ENCODE data around the gene KSR1. TPM values are rescaled to one million over a fixed set of nuclear protein-coding genes. Genes with fewer than 3 reads are reported as not detected.
A peak's percentile ranks its signal among the peaks of the same experiment; 100 is the strongest.

Gene KSR1
- total RNA-seq, 2 experiments from 2014 or later = 179 to 189 TPM

DNA sequence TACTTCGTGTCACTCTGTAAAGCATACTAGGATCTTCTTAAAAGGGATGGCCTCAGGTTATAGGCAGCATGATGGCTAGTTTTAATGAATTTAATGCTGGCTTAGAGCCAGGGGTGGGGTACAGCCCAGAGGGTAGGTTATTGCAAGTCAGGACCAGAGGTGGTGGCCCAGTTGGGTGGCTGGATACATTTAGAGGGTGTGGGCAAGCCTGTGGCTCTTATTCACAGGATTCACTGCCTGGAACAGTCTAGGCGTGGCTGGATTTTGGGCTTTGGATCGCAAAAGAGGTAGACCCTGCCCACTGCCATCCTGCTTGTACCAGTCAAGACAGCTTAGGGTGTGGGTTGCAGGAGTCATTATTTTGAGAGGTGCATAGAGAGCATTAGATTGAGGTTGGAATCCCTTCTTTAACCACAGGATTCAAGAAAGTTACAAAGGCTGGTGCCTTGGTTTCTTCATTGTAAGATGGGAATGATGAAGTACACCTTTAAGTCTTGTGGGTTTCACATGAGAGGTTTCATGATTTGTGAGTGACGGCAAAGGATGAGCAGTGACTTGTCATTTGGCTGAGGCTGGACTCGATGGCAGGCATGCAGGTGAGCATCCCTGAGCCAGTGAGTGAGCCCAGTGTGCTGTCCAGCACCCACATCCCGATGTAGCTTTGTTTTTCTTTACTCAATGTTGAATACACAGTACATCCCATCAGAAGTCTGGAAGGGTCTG lies 85.2 kb downstream of the KSR1 start:
- peak overlapping the region; percentile 11 for H3K27ac Mint-ChIP-seq
- CTCF ChIA-PET = interaction anchor here (0.6 to 1.3 kb wide), 2 partner anchors 37 to 68 kb away, joined by 3 read pairs; no protein-coding TSS in a partner anchor
- no peak for DNase-seq
- no peak overlapping the region for H3K4me3 Mint-ChIP-seq
- H3K36me3 Mint-ChIP-seq (ENCODE audit: low read depth) = peaks cover 5% of the 10 kb centered on the region
- no peaks in the 10 kb centered on the region for H3K27me3 Mint-ChIP-seq (ENCODE audit: low read depth)
- H3K9me3 Mint-ChIP-seq = no peaks in the 10 kb centered on the region
- peaks cover 82% of the 10 kb centered on the region for H3K4me1 Mint-ChIP-seq (ENCODE audit: low read depth)
- intact Hi-C loops (cut with micrococcal nuclease) = loop anchor here (5.0 to 10.0 kb wide), 2 partner anchors 154 to 503 kb away; partner anchors contain the start of gene NLK

DNA sequence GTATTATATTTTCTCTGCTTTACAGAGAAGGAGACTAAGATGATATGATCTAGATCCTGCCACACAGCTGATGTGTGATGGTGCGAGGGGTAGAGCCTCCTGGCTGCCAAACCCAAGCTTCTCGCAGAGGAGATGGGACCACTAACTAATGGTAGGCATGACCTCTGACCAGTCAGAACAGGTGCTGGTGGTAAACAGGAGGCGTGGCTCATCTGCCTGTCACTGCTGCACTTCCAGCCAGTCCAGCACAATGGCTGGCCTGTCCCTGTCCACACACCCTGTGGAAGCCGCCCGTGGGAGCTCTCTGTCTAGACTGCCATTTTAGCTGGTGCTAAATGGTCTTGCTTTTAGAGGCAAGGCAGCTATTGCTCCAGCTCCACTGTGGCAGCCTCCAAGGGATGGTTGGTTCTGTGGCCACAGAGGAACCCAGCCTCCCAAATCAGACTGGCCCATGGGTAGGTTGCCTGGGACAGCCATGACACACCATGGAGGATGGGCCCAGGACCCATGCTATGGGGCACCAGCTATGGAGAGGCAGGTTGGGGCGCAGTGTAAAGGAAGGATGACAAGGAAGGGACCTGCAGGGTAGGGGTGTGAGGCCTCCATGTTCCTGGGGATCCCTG lies 86.7 kb downstream of the KSR1 start:
- intact Hi-C loops (cut with micrococcal nuclease) = loop anchor here (5.0 to 10.0 kb wide), 2 partner anchors 156 to 502 kb away; partner anchors contain the start of gene NLK
- H3K27me3 Mint-ChIP-seq (ENCODE audit: low read depth) = no peaks in the 10 kb centered on the region
- H3K4me1 Mint-ChIP-seq (ENCODE audit: low read depth) = peaks cover 86% of the 10 kb centered on the region
- H3K9me3 Mint-ChIP-seq = no peaks in the 10 kb centered on the region
- peak overlapping the region; percentile 96 for H3K27ac Mint-ChIP-seq
- H3K4me3 Mint-ChIP-seq = no peak overlapping the region
- peaks cover 5% of the 10 kb centered on the region for H3K36me3 Mint-ChIP-seq (ENCODE audit: low read depth)
- CTCF ChIA-PET = interaction anchor here (0.7 to 4.6 kb wide), 4 partner anchors 35 to 183 kb away, joined by 3 to 16 read pairs (median 4); partner anchors contain the start of gene KSR1
- no peak for DNase-seq

DNA sequence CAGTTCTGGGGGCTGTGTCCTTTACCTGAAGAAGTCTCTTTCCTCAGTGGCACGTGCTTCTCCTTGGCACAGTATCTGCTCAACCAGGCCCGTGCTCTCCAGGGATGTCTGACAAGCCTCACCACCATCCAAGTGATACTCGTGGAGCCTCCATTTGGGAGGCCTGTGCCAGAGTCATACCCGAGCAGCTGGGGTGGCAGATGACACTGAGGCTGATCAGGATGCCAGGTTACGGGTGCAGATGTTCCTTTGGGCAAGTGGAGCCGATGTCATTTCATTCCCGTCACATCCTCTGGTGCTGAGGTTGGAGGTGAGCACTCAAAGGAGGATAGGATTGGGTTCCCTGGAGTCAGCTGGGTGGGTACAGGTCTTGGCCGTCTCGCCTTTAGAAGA lies 87.2 kb downstream of the KSR1 start:
- CTCF ChIA-PET = interaction anchor here (4.6 kb wide), 1 partner anchor 88 kb away, joined by 16 read pairs; the partner anchor contains the start of gene KSR1
- H3K27ac Mint-ChIP-seq = peak overlapping the region; percentile 96
- H3K4me3 Mint-ChIP-seq = no peak overlapping the region
- peaks cover 83% of the 10 kb centered on the region for H3K4me1 Mint-ChIP-seq (ENCODE audit: low read depth)
- DNase-seq = no peak
- no peaks in the 10 kb centered on the region for H3K27me3 Mint-ChIP-seq (ENCODE audit: low read depth)
- H3K9me3 Mint-ChIP-seq = no peaks in the 10 kb centered on the region
- intact Hi-C loops (cut with micrococcal nuclease) = loop anchor here (5.0 to 10.0 kb wide), 2 partner anchors 156 to 501 kb away; partner anchors contain the start of gene NLK
- peaks cover 5% of the 10 kb centered on the region for H3K36me3 Mint-ChIP-seq (ENCODE audit: low read depth)

DNA sequence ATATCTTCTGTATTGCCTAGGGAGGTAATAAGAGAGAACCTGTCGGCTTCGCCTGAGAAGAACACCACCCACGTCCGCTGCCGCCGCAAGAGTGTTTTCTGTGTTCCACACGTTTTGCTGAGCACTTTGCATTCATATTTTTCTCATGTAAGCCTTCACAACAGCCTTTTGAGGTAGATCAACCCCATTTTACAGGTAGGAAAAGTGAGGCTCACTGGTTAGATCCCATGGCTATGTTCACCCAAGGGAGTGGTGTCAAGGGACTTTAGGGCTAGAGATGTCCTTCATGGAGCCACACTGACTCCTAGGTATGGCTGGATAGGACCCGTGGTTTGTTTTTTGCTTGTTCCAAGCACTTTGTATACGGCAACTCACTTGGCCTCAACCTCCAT lies 87.7 kb downstream of the KSR1 start:
- peak overlapping the region; percentile 96 for H3K27ac Mint-ChIP-seq
- intact Hi-C loops (cut with micrococcal nuclease) = loop anchor here (1.0 to 10.0 kb wide), 12 partner anchors 18 to 501 kb away; partner anchors contain the start of genes KSR1, NLK and WSB1
- no peaks in the 10 kb centered on the region for H3K9me3 Mint-ChIP-seq
- H3K36me3 Mint-ChIP-seq (ENCODE audit: low read depth) = peaks cover 5% of the 10 kb centered on the region
- H3K27me3 Mint-ChIP-seq (ENCODE audit: low read depth) = no peaks in the 10 kb centered on the region
- H3K4me1 Mint-ChIP-seq (ENCODE audit: low read depth) = peaks cover 80% of the 10 kb centered on the region
- DNase-seq = no peak
- CTCF ChIA-PET = interaction anchor here (1.2 to 4.6 kb wide), 8 partner anchors 34 to 337 kb away, joined by 3 to 47 read pairs (median 9); partner anchors contain the start of gene KSR1
- H3K4me3 Mint-ChIP-seq = peak overlapping the region; percentile 50

DNA sequence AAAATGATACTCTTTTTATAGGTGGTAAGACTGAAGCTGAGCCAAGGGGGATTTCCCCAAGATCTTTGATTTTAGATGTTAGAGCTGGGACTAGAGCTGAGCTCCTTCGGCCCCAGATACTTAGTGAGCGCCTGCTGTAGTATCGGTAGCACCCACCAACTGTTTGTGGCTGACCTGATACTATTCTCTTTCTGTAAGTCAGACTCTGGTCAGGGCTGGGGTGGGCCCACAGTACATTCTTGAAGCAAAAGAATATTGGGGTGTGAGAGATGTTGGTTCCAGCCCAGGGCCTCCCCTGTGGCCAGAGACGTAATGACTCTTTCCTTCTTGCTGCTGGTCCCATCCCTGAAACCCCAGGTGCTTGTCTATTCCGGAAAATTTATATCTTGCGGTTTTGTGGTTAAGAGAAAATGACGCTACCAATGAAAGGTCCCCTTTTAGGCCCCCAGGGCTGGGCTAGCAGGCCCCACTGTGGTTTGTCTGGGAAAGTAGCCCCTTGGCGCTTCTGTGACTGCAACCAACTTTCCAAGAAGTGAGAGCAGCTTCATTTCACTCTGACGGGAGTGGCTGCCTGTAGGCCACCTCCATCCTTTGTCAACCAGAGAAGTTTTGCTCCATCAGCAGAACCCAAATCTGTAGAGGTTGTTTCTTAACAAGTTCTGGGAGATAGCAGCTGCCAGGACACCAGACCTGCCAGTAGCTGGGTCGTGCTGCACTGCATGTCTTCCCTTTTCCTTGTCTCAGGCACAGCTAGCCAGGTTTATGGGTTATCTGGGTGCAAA lies 88.3 kb downstream of the KSR1 start:
- DNase-seq = peak; percentile 92
- CTCF ChIA-PET = interaction anchor here (1.2 to 4.6 kb wide), 10 partner anchors 26 to 338 kb away, joined by 3 to 47 read pairs (median 6); partner anchors contain the start of gene KSR1
- peaks cover 76% of the 10 kb centered on the region for H3K4me1 Mint-ChIP-seq (ENCODE audit: low read depth)
- intact Hi-C loops (cut with micrococcal nuclease) = loop anchor here (1.0 to 10.0 kb wide), 12 partner anchors 18 to 500 kb away; partner anchors contain the start of genes KSR1, NLK and WSB1
- H3K27me3 Mint-ChIP-seq (ENCODE audit: low read depth) = no peaks in the 10 kb centered on the region
- H3K27ac Mint-ChIP-seq = peak overlapping the region; percentile 96
- H3K4me3 Mint-ChIP-seq = peak overlapping the region; percentile 50
- H3K9me3 Mint-ChIP-seq = no peaks in the 10 kb centered on the region
- peaks cover 5% of the 10 kb centered on the region for H3K36me3 Mint-ChIP-seq (ENCODE audit: low read depth)

DNA sequence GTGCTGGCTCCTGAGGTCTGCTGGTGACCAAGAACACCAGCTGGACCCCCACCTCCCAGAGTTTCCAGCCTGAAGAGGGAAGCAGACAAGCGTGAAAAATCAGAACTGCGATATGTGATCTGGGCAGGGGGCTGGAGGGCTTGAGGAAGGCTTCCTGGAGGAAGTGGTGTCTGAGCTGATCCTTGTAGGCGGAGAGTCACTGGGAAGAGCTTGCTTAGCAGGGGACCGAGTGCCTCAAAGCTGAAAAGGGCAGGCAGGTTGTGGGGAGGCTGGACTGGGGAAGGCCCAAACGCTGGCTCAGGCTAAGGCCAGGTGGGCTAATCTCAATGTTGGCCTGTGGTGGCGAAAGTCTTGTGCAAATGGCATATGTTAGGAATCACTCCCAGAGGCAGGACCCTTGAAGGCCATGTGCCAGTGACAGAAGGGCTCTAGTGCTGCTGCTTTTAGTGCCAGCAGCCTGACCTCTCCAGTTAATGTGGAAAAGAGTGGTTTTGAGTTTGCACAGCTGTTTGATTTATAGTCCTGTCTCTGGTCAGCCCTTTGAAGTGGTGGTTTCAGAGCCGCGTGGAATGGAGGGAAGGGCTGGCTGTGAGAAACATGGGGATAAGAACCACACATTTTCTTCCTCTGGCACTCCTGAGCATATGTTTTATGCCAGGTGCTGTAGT lies 89.4 kb downstream of the KSR1 start:
- CTCF ChIA-PET = interaction anchor here (1.1 to 4.6 kb wide), 13 partner anchors 19 to 196 kb away, joined by 3 to 47 read pairs (median 5); partner anchors contain the start of gene KSR1
- peaks cover 67% of the 10 kb centered on the region for H3K4me1 Mint-ChIP-seq (ENCODE audit: low read depth)
- DNase-seq = no peak
- H3K27ac Mint-ChIP-seq = peak overlapping the region; percentile 96
- no peaks in the 10 kb centered on the region for H3K9me3 Mint-ChIP-seq
- H3K4me3 Mint-ChIP-seq = no peak overlapping the region
- H3K36me3 Mint-ChIP-seq (ENCODE audit: low read depth) = peaks cover 8% of the 10 kb centered on the region
- intact Hi-C loops (cut with micrococcal nuclease) = loop anchor here (2.0 to 10.0 kb wide), 2 partner anchors 55 to 499 kb away; partner anchors contain the start of gene NLK
- H3K27me3 Mint-ChIP-seq (ENCODE audit: low read depth) = no peaks in the 10 kb centered on the region

DNA sequence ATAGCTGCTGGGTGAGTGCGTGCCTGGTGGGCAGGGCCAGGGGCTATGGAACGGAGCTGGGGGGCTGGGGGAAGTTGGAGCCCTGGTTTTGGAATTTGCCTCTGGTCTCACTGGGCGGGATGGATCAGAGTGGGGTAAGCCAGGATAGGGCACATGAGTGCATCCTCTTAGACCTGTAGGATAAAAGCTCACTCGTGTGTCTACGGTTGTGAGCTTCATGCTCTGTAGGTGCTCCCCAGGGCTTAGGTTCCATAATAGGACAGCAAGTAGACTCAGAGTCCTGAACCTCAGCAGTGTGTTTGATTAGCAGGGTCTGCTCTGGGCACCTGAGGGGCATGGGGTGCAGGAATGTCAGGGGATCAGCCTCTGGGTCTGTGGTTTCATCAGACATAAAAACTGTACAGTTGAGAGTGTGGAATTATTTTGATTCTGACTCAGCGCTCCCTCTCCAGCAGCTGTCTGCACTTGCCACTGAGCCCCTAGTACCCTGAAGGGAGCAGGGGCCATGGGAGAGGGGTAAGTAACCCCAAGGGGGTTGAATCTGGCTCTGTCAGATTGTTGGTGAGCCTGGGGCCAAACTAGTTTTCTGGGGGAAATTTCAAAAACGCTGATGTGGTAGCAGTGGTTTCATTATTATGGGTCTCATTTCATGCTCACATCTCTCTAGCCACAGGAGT lies 90.5 kb downstream of the KSR1 start:
- peak overlapping the region; percentile 96 for H3K27ac Mint-ChIP-seq
- H3K36me3 Mint-ChIP-seq (ENCODE audit: low read depth) = peaks cover 17% of the 10 kb centered on the region
- intact Hi-C loops (cut with micrococcal nuclease) = loop anchor here (10.0 kb wide), 1 partner anchor 498 kb away; the partner anchor contains the start of gene NLK
- H3K9me3 Mint-ChIP-seq = no peaks in the 10 kb centered on the region
- peak overlapping the region; percentile 9 for H3K4me3 Mint-ChIP-seq
- peaks cover 63% of the 10 kb centered on the region for H3K4me1 Mint-ChIP-seq (ENCODE audit: low read depth)
- CTCF ChIA-PET = interaction anchor here (0.6 to 4.6 kb wide), 12 partner anchors 8 to 105 kb away, joined by 3 to 47 read pairs (median 5); partner anchors contain the start of gene KSR1
- DNase-seq = no peak
- H3K27me3 Mint-ChIP-seq (ENCODE audit: low read depth) = no peaks in the 10 kb centered on the region

DNA sequence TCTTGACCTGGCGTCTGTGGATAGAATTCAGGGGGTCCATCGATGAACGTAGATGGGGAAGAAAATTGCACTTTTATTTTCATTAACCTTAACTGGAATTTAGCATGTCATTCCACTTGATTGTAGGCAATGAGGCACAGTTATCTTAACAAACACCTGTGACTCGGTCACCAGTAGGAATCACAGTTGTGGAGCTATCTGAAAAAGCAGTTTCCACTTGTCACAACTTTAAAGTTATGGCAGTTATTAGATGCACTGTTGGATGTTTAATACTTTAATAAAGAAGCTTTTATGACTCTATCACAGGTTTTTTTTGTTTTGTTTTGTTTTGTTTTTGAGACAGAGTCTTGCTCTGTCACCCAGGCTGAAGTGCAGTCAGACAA lies 91.0 kb downstream of the KSR1 start:
- Mint-ChIP-seq H3K27ac (peak overlapping the region; percentile 96), H3K27me3 (ENCODE audit: low read depth) (no peaks in the 10 kb centered on the region), H3K9me3 (no peaks in the 10 kb centered on the region), H3K4me1 (ENCODE audit: low read depth) (peaks cover 62% of the 10 kb centered on the region), H3K36me3 (ENCODE audit: low read depth) (peaks cover 21% of the 10 kb centered on the region), H3K4me3 (peak overlapping the region; percentile 2)
- DNase-seq = no peak
- intact Hi-C loops (cut with micrococcal nuclease) = loop anchor here (10.0 kb wide), 1 partner anchor 498 kb away; the partner anchor contains the start of gene NLK
- CTCF ChIA-PET = interaction anchor here (0.6 to 4.6 kb wide), 8 partner anchors 17 to 92 kb away, joined by 3 to 47 read pairs (median 6); partner anchors contain the start of gene KSR1

DNA sequence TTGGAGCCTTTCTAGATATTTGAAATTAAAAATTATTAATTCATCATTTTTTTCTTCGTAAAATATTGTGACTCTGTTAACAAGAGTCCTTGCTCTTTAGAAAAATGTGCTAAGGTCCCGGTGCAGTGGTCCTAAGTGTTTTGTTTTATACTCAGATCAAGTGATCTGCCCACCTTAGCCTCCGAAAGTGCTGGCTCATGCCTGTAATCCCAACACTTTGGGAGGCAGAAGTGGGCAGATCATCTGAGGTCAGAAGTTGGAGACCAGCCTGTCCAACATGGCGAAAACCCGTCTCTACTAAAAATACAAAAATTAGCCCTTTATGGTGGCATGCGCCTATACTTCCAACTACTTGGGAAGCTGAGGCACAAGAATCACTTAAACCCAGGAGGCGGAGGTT lies 92.1 kb downstream of the KSR1 start:
- DNase-seq = no peak
- CTCF ChIA-PET = interaction anchor here (0.6 to 1.2 kb wide), 3 partner anchors 79 to 135 kb away, joined by 3 to 5 read pairs (median 3); partner anchors contain the start of gene KSR1
- Mint-ChIP-seq H3K27ac (no peak overlapping the region), H3K4me1 (ENCODE audit: low read depth) (peaks cover 59% of the 10 kb centered on the region), H3K36me3 (ENCODE audit: low read depth) (peaks cover 25% of the 10 kb centered on the region), H3K27me3 (ENCODE audit: low read depth) (no peaks in the 10 kb centered on the region), H3K4me3 (no peak overlapping the region), H3K9me3 (no peaks in the 10 kb centered on the region)
- intact Hi-C loops (cut with micrococcal nuclease) = loop anchor here (10.0 kb wide), 1 partner anchor 496 kb away; the partner anchor contains the start of gene NLK

DNA sequence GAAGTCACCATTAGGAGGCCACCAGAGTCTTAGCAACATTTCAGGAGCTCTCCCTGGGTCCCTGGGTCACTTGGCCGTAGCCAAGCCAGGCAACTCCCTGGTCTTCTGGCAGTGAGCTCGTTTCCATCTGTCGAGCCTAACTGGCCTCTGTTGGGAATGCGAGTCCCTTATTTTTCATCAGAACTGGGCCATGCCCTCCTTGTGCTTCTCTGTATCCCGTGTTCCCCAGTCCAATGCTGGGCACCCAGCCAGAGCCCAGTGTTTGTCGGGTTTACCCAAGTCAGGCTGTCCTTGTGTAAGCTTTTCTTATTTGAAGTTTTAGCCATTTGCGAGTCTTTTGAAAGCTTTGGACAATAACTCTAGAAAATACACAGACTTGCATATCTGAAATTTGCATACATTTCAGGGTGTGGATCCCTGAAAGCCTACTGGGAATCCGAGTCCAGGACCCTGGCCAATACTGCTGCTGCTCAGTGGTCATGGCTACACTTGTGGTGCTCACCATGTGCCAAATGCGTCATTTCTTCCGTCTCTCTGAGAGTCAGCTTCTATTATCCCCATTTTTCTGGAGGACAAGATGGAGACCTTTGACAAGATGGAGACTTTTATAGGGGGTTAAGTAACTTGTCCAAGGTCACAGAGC lies 93.1 kb downstream of the KSR1 start:
- Mint-ChIP-seq H3K4me1 (ENCODE audit: low read depth) (peaks cover 50% of the 10 kb centered on the region), H3K36me3 (ENCODE audit: low read depth) (peaks cover 29% of the 10 kb centered on the region), H3K4me3 (no peak overlapping the region), H3K27me3 (ENCODE audit: low read depth) (no peaks in the 10 kb centered on the region), H3K27ac (no peak overlapping the region), H3K9me3 (no peaks in the 10 kb centered on the region)
- DNase-seq = no peak
- intact Hi-C loops (cut with micrococcal nuclease) = loop anchor here (10.0 kb wide), 1 partner anchor 495 kb away; the partner anchor contains the start of gene NLK
- CTCF ChIA-PET = interaction anchor here (0.5 to 1.2 kb wide), 3 partner anchors 8 to 522 kb away, joined by 4 to 6 read pairs (median 5); partner anchors contain the start of gene KSR1
